HG03108 (cell line): Measurements from ENCODE around the gene TRPM2.
"Not testable (repeated sequence)": the region's sequence is repeated elsewhere in the genome, so short reads cannot be mapped to it uniquely, and the experiment has no call there.

Experiments used
- ATAC-seq: cut with Tn5 transposase; IDR thresholded peaks from one replicate; pipeline ENCODE4 v1.9.1; 2021; ENCODE audit warnings: moderate library complexity; ENCODE audit not compliant: unreplicated experiment

Gene TRPM2

GRCh38 chr21:44391345-44392091, 38.1 kb downstream of the TRPM2 start:
- ATAC-seq: no peak

GRCh38 chr21:44392185-44392584, 38.8 kb downstream of the TRPM2 start:
- ATAC-seq: no peak

GRCh38 chr21:44392916-44393315, 39.5 kb downstream of the TRPM2 start:
- no peak for ATAC-seq

- no peak for ATAC-seq
Measured at GRCh38 chr21:44394733-44395132, 41.3 kb downstream of the TRPM2 start.

GRCh38 chr21:44395260-44395659, 41.8 kb downstream of the TRPM2 start:
- no peak for ATAC-seq

GRCh38 chr21:44396803-44397202, 43.4 kb downstream of the TRPM2 start:
- not testable (repeated sequence) for ATAC-seq

- no peak for ATAC-seq
Measured at GRCh38 chr21:44397431-44398031, 44.1 kb downstream of the TRPM2 start.

- ATAC-seq: no peak
Measured at GRCh38 chr21:44398499-44398898, 45.1 kb downstream of the TRPM2 start.

GRCh38 chr21:44399151-44399954, 45.9 kb downstream of the TRPM2 start:
- ATAC-seq: no peak

- ATAC-seq: no peak
Measured at GRCh38 chr21:44399955-44400790, 46.8 kb downstream of the TRPM2 start.

GRCh38 chr21:44400791-44401385, 47.5 kb downstream of the TRPM2 start:
- ATAC-seq: no peak

- no peak for ATAC-seq
Measured at GRCh38 chr21:44401386-44402160, 48.2 kb downstream of the TRPM2 start.

GRCh38 chr21:44402323-44403105, 49.1 kb downstream of the TRPM2 start:
- no peak for ATAC-seq

- ATAC-seq: no peak
Measured at GRCh38 chr21:44403106-44404020, 49.9 kb downstream of the TRPM2 start.

GRCh38 chr21:44404482-44404881, 51.1 kb downstream of the TRPM2 start:
- ATAC-seq: not testable (repeated sequence)

- no peak for ATAC-seq
Measured at GRCh38 chr21:44405091-44405947, 51.9 kb downstream of the TRPM2 start.
